GDM1 (cell line): Measurements from ENCODE around the gene GUCY1A2.

Experiments
- DNase-seq: peaks from one replicate; lab custom pipeline; 2025; lab: John Stamatoyannopoulos, UW

GUCY1A2 gene

GRCh38 chr11:106642331-106642730, 375.9 kb downstream of the GUCY1A2 start:
- DNase-seq, result no peak

- DNase-seq, result no peak
These were observed 386.0 kb downstream of the GUCY1A2 start for GRCh38 chr11:106632283-106632682.

- no peak for DNase-seq
These were observed 390.6 kb downstream of the GUCY1A2 start for GRCh38 chr11:106627694-106628093.

GRCh38 chr11:106625566-106625965, 392.7 kb downstream of the GUCY1A2 start:
- no peak for DNase-seq

GRCh38 chr11:106624377-106624776, 393.9 kb downstream of the GUCY1A2 start:
- no peak for DNase-seq
